Heart right ventricle (tissue), 16 donors: ENCODE results near the gene VAC14. TPM values are rescaled to one million over a fixed set of nuclear protein-coding genes. Genes with fewer than 3 reads are reported as not detected.

Experiments used
- ATAC-seq, 8 donors: fragments of 200-7000 bp; cut with Tn5 transposase; one replicate each; pipeline ENCODE4 v1.9.1; 2020; ENCODE audit warnings: mild to moderate bottlenecking in 8 of 8, moderate library complexity in 8 of 8, moderate number of reproducible peaks in 1 of 8
- DNase-seq, 2 donors: peaks; one replicate each; pipeline ENCODE4 v3.0.0-alpha.2; 2020
- H3K27ac ChIP-seq, 10 donors: fragments of 200-600 bp; sonication (generic) in 2 of 10; one replicate each; pipeline versions ENCODE4 v1.5.0 to v1.8.0; 2020 to 2022; ENCODE audit warnings: mild to moderate bottlenecking in 3 of 10
- H3K27me3 ChIP-seq, 7 donors: fragments of 200-600 bp; one replicate each; pipeline ENCODE4 v1.8.0; 2021 to 2022; ENCODE audit warnings: mild to moderate bottlenecking in 2 of 7
- H3K36me3 ChIP-seq, 9 donors: fragments of 200-600 bp; sonication (generic) in 1 of 9; one replicate each; pipeline versions ENCODE4 v1.5.0 to v1.8.0; 2020 to 2022; ENCODE audit warnings: mild to moderate bottlenecking in 2 of 9
- H3K4me1 ChIP-seq, 9 donors: fragments of 200-600 bp; sonication (generic) in 1 of 9; one replicate each; pipeline versions ENCODE4 v1.5.0 to v1.8.0; 2020 to 2022; ENCODE audit warnings: mild to moderate bottlenecking in 4 of 9
- H3K4me3 ChIP-seq, 10 donors: fragments of 200-600 bp; sonication (generic) in 2 of 10; one replicate each; pipeline versions ENCODE4 v1.5.0 to v1.8.0; 2020 to 2022; ENCODE audit warnings: mild to moderate bottlenecking in 7 of 10, moderate library complexity in 2 of 10
- H3K9me3 ChIP-seq, 11 donors: fragments of 200-600 bp in 10 of 11; sonication (generic) in 2 of 11; one replicate each; pipeline versions ENCODE4 v1.5.0 to v1.8.0; 2013 to 2022; ENCODE audit warnings: mild to moderate bottlenecking in 2 of 11, control low read depth in 1 of 11, moderate library complexity in 1 of 11
- WGBS, 2 donors: extraction: QIAGEN DNeasy Blood & Tissue Kit; methylation state at CpG; one replicate each; pipeline ENCODE4 v1.1.7; 2013; ENCODE audit warnings: inconsistent platforms in 1 of 2; 5-methylcytosine and 5-hydroxymethylcytosine counted together
- intact Hi-C, 10 donors: fragments of 100-400 bp; cut with DNase I; formaldehyde crosslinking; loops; one replicate each; pipeline versions ENCODE4 v1.11.1 to v1.14.2; 2022
- polyA plus RNA-seq, 2 donors: library from polyadenylated mRNA; stranded (reverse); fragments of 200-250 nt; gene quantifications; one replicate each; pipeline ENCODE4 v1.2.3, GENCODE V29; 2013
- total RNA-seq, 10 donors: library from RNA; stranded (reverse); fragmentation: NEBNext Ultra II Directional in 3 of 10; extraction: Animal tissue kit (Norgen Biotek cat#: 25700) in 3 of 10; gene quantifications; one replicate each; pipeline versions ENCODE4 v1.2.1 to v1.2.4, GENCODE V29; 2021 to 2023
- TF ChIP-seq, protein P1 (sequence below), 9 donors: fragments of 200-600 bp; sonication (generic) in 2 of 9; IDR thresholded peaks; one replicate each; pipeline versions ENCODE4 v1.5.0 to v1.8.0; 2021 to 2022; ENCODE audit warnings: antibody characterized with exemption in 9 of 9, mild to moderate bottlenecking in 5 of 9, moderate library complexity in 1 of 9
- donor health status: Arrhythmogenic right ventricular cardiomyopathy.
- donor health status: ischemic (EF 13 %, LVEDD 7.1; RV severe dilation, severe dysfunction).
- donor health status: healthy with polysubstance abuse.
- donor health status: DM: no; HTN: yes; CAD: no.
- donor health status: DM: no; HTN: no; CAD: no.
- donor health status: ischemic (EF 25% LVEDD 6.9; RV normal size, moderate dysfunction).
- donor health status: ischemic (EF 25% LVEDD 5.7; RV mildly dilated, moderate dysfunction).
- donor health status: healthy.
- donor health status: DM: yes; HTN: yes; CAD: no.
- donor health status: Ischemic cardiomyopathy.
- donor health status: ischemic (EF 35%, LVEDD 5.7; RV mildly dilated, moderate dysfunction).
- donor health status: nonischemic (EF 11% LVEDD 7.7; RV severe dilation, severe dysfunction).
- donor health status: DM: yes; HTN: yes; CAD: no.
- donor health status: PGD.
- donor health status: ischemic (EF 29% LVEDD 5.4; RV normal size, mild dysfunction).
- donor health status: nonischemic (EF 23%, LVEDD 6.1; RV moderate dilation, normal function).

The VAC14 gene
- total and polyA plus RNA-seq, 12 donors = 19.2 to 43.7 (median 23.2) TPM

DNA sequence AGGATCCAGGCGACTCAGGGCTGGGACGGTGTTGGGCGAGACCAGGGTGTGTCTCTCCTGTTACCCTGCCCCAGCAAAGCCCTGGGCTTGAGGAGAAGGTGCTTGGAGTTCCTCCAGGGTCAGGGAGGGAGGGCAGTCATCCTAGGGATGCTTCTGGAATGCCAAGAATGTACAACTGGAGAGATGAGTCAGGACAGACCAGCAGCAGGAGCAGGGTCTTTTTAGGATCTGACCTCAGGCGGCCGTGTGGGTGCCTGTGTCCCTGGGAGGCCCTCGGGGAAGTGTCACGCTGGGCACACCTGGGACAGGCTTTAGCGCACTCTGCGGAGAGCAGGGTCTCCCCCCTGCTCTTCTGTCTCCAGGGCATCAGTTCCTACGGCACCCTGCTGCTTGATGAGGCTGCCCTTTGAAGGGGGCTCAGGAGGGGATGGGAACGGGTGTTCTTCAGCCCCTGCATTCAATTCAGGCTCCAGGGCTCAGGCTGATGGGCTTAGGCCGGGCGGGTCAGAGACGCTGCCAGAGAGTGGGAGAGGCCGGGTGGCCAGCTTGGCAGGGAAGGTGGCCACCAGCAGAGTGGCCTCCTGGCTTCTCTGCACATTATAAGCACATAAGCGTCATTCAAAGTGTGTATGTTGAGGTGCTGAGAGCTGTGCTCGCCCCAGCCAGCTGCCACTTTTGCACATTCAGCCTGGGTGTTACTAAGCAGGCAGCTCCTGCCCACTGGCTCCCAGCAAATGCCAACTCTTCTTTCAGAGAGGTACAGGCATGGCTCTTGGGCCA is 106.7 kb downstream of the VAC14 start:
- DNase-seq (peak in 1 of 2 donors; percentile 17), ATAC-seq (peak in 1 of 8 donors; percentile 1)
- TF ChIP-seq, protein P1, sequence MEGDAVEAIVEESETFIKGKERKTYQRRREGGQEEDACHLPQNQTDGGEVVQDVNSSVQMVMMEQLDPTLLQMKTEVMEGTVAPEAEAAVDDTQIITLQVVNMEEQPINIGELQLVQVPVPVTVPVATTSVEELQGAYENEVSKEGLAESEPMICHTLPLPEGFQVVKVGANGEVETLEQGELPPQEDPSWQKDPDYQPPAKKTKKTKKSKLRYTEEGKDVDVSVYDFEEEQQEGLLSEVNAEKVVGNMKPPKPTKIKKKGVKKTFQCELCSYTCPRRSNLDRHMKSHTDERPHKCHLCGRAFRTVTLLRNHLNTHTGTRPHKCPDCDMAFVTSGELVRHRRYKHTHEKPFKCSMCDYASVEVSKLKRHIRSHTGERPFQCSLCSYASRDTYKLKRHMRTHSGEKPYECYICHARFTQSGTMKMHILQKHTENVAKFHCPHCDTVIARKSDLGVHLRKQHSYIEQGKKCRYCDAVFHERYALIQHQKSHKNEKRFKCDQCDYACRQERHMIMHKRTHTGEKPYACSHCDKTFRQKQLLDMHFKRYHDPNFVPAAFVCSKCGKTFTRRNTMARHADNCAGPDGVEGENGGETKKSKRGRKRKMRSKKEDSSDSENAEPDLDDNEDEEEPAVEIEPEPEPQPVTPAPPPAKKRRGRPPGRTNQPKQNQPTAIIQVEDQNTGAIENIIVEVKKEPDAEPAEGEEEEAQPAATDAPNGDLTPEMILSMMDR (IDR thresholded peaks at IDR 0.05) = no peak
- 58 to 75% methylated on average over 17 of the region's 17 CpGs for WGBS, 2 donors
- Histone ChIP-seq H3K36me3 (peaks cover 0 to 10% (median 0%) of the 10 kb centered on the region in 9 donors), H3K27me3 (no peaks in the 10 kb centered on the region), H3K4me3 (no peak overlapping the region), H3K4me1 (peaks cover 64 to 100% (median 94%) of the 10 kb centered on the region in 9 donors), H3K9me3 (no peaks in the 10 kb centered on the region), H3K27ac (peak overlapping the region; percentile 24 to 94 (median 84))
- intact Hi-C loops = no loop called here

DNA sequence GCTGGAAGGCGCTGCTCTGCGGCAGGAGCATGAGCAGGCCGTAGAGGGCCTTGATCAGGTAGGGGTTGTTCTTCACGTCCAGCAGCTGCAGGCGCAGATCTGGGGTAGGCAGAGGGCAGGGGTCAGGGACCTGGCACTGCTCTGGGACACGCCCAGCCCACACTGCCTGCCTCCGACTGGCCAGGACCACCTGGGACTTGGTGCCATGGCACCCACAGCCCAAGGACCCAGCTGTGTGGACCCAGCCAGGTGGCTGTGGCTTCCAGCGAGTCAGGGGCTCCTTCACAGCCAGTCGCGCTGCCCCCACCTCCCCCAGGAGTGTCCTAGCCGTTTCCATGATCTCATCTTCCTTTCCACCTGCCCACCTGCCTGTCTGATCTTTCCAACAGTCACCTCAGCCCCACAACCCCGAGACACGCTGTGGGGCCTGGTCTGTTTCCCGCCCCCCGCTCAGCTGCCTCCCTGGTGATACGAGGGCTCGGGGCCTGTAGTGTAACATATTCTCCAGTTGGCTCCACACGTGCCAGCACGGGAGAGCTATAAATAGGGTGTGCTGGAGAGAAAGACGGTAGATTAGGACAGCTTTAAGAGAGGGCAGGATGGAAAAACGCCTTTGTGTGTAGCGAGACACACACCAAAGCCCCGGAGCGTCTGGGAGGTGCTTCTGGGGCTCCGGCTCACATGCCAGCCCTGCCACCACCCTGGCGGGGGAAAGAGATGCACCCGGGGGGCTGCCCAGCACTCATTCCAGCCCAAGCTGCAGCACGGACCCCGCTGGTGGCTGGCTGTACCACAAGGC is 107.9 kb downstream of the VAC14 start:
- H3K36me3 ChIP-seq = peaks cover 0 to 1% (median 0%) of the 10 kb centered on the region in 9 donors
- peak; percentile 31 to 59 (median 49) for ATAC-seq
- intact Hi-C loops = no loop called here
- no peaks in the 10 kb centered on the region for H3K27me3 ChIP-seq
- 61 to 69% methylated on average over 29 of the region's 29 CpGs for WGBS, 2 donors
- TF ChIP-seq, protein P1 (IDR thresholded peaks at IDR 0.05) = no peak
- H3K4me1 ChIP-seq = peaks cover 73 to 100% (median 99%) of the 10 kb centered on the region in 9 donors
- H3K9me3 ChIP-seq = no peaks in the 10 kb centered on the region
- H3K4me3 ChIP-seq = no peak overlapping the region
- H3K27ac ChIP-seq = peak overlapping the region; percentile 24 to 94 (median 84)
- peak; percentile 53 to 75 for DNase-seq

DNA sequence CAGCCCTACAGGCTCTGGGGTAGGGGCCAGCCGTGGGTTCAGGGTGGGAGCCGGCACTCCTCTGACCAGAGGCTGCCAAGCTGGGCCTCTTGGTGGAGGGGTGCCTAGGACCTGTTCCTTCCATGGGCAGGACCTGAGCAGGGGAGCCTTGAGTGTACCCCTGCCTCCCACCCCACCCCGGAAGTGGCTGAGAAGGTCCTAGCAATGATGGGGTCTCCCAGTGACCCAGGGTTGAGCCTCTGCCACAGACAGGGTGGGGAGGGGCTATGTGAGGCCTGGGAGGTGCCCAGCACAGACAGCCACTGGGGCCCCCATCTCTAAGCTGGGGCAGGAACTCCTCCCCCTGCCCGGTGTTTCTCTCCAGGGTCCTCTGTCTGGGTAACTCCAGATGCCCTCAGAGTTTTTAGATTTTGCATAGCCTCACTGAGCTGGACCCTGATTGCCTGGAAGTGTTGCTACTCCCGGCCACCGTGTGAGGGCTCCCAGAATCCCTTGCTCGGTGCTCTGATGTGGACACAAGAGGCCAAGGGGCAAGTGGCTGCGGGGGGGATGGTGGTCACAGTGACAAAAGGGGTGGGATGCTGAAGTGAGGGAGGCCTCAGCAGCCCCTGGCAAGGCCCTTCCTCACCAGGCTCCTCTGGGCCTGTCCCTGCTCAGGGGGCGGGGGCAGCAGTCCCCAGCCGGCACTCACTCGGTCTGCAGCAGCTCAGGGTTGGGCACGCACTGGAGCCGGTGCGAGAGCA is 108.7 kb downstream of the VAC14 start:
- no peak overlapping the region for H3K4me3 ChIP-seq
- H3K27ac ChIP-seq = peak overlapping the region; percentile 65 to 94 (median 84)
- TF ChIP-seq, protein P1 (IDR thresholded peaks at IDR 0.05) = no peak
- H3K27me3 ChIP-seq = no peaks in the 10 kb centered on the region
- intact Hi-C loops = no loop called here
- 49 to 62% methylated on average over 14 of the region's 14 CpGs for WGBS, 2 donors
- peak in 1 of 2 donors; percentile 25 for DNase-seq
- no peaks in the 10 kb centered on the region for H3K9me3 ChIP-seq
- peaks cover 70 to 100% (median 99%) of the 10 kb centered on the region in 9 donors for H3K4me1 ChIP-seq
- peak in 1 of 8 donors; percentile 49 for ATAC-seq
- no peaks in the 10 kb centered on the region for H3K36me3 ChIP-seq
